Limb (tissue), 2 donors: ENCODE data around the gene ARL4D.
"Not testable (repeated sequence)": the region's sequence is repeated elsewhere in the genome, so short reads cannot be mapped to it uniquely, and the experiment has no call there.

Experiments
- DNase-seq, 2 donors: peaks; one replicate each; pipeline ENCODE4 v3.0.0-alpha.2; 2016; ENCODE audit errors: extremely low spot score in 2 of 2

The ARL4D gene

GRCh38 chr17:43398724-43399595 is at the start of gene ARL4D:
TSS of gene ARL4D (plus strand) at chr17:43398993. CDS start at chr17:43399733, 740 bp downstream.
- DNase-seq = peak; percentile 86 to 91

- DNase-seq = no peak
Measured at GRCh38 chr17:43349142-43349541, 49.7 kb upstream of the ARL4D start.

- DNase-seq = no peak
Measured at GRCh38 chr17:43350888-43351361, 47.9 kb upstream of the ARL4D start.

GRCh38 chr17:43351691-43352090 is 47.1 kb upstream of the ARL4D start:
- no peak for DNase-seq

DNA sequence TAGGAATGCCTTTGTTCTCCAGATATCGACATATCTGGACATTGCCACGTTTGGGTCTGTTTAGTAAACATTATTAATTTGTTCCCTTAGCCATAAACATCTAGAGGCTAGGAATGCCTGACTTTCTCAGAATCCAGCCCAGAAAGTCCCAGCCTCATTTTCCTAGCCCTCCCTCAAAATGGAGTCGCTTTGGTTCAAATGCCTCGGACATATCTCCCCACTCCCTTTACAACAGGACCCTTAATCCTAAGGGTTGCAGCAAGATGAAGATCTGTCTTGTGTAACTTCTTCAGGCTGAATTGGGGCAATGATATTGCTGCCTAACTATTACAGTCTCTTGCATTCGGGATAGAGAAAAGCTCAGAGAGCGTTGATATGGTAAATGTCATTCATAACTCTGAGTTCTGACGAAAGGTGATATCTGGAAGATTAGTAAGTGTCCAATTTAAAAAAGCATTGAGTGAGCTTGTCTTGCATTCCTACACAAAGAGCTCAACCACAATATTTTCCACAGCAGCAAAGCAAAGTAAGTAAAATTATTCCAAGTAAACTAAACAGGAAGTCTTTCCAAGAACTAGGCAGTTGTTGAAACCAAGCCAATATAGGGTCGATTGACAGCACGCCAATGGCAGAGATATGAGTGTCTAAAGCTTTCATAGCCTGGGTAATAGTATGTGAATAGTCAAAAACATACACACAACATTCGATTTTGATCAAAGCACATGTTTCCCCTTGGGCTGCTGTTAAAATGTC is 46.0 kb upstream of the ARL4D start:
- peak in 1 of 2 donors; percentile 13 for DNase-seq

GRCh38 chr17:43353393-43353792 is 45.4 kb upstream of the ARL4D start:
- peak in 1 of 2 donors; percentile 19 for DNase-seq

GRCh38 chr17:43354371-43354770 is 44.4 kb upstream of the ARL4D start:
- DNase-seq = no peak

DNA sequence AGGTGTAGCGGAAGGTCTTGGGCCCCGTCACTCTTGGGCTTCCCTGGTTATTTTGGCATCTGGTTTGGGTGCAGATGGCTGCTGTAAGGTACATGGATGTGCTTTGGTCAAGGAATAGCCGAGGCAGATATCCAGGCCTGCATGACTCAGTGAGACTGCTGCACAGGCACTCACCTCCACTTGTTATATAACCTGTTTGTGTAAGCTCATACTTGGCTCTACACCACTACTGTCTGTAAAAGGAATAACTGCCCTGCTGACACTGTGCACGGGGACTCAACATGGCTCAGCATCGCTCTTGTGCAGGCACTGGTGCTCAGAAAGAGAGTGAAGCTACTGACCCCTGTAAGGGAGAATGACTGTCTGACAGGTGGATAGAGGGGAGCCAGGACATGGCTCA is 42.3 kb upstream of the ARL4D start:
- no peak for DNase-seq

GRCh38 chr17:43356999-43357398 is 41.8 kb upstream of the ARL4D start:
- DNase-seq = peak in 1 of 2 donors; percentile 30

DNA sequence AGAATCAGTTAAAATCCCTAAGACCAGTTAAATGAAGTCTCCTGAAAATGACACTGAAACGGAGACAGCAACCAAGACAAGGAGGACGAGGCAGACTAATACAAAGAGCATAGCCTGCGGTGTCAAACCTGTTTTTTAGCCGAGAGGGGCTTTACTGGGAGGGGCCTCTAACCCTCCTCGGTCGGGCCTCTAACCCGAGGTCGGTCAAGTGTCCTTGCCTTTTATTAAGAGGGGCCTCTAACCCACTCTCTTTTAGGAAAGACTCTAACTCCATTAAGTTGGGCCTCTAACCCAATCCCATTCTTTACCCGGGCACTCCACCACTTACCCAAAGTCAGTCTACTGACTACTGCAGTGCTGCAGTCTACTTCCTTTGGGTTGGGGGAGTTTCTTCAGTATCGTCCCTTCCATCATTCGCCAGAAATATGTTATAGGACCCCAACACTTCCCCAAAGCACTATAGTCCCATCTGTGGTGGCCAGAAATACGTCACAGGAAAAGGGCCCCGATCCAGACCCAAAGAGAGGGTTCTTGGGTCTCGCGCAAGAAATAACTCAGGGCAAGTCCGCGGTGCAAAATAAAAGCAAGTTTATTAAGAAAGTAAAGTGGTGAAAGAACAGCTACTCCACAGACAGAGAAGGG is 39.2 kb upstream of the ARL4D start:
- DNase-seq = no peak

DNA sequence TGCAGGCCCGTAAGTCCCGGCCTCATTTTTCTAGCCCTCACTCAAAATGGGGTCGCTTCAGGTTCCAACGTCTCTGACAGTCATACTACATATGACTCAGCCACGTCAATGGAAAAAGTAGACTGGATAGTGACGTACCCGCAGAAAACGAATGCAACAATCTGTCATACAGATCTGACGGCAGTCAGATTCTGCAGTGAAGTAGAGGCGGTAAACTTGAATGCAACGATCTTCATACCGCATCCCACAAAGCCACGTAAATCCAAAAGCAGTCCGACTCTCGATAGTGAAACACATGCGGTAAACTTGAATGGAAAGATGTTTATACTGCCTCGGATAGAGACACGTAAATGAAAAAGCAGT is 38.4 kb upstream of the ARL4D start:
- peak in 1 of 2 donors; percentile 57 for DNase-seq

- peak in 1 of 2 donors; percentile 91 for DNase-seq
Measured at GRCh38 chr17:43360739-43361505, 37.9 kb upstream of the ARL4D start.

DNA sequence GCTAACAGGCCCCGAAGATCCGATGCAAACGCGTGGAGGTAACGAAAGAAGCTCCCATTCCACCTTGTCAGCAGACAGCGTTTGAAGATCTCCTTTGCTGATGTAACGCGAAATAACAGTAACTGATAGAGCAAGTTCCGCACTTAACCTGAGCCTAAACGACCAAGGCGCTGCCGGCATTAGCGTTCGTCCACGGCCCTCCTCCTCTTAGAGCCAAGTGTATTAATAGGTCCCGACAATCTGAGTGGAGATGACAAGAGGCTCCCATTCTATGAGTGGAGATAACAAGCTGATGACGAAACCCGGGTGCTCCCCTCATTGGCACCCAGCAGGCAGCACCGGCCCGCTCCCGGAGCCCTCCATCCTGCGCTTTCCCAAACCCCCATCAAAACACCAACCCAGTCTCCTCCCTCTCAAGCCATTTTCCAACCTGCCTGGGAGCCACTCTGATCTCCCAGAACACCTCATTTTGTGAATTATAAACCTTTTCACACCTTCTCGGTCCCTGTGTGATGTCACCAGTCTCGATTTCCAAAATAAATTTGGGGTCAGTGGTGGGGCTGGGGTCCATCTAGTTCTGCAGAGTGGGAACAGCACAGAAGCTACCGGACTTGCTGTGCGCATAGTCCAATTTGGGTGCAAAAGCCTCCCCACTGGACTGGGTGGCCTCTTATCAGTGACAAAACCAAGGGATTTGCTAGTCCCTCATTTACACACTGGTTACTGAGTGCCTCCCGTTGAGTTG is 35.4 kb upstream of the ARL4D start:
- DNase-seq = no peak

DNA sequence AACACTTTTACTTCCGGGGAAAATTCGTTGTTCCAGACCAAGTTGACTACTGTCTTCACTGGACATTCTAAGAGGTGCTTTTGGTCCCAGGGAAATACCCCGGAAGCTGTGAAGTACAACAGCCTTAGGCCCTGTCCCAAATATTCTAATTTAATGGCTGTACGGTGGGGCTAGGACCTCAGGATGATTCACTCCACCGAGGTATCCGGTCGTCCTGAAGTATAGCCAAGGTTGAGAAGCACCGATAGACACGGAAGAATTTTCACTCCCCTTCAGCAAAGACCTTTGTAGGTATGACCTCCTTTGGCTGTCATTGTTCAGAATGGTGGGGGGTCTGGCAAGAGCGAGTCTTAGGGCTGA is 34.9 kb upstream of the ARL4D start:
- DNase-seq = no peak

- DNase-seq = no peak
Measured at GRCh38 chr17:43365356-43365755, 33.4 kb upstream of the ARL4D start.

GRCh38 chr17:43365921-43366320 is 32.9 kb upstream of the ARL4D start:
- DNase-seq = not testable (repeated sequence)

DNA sequence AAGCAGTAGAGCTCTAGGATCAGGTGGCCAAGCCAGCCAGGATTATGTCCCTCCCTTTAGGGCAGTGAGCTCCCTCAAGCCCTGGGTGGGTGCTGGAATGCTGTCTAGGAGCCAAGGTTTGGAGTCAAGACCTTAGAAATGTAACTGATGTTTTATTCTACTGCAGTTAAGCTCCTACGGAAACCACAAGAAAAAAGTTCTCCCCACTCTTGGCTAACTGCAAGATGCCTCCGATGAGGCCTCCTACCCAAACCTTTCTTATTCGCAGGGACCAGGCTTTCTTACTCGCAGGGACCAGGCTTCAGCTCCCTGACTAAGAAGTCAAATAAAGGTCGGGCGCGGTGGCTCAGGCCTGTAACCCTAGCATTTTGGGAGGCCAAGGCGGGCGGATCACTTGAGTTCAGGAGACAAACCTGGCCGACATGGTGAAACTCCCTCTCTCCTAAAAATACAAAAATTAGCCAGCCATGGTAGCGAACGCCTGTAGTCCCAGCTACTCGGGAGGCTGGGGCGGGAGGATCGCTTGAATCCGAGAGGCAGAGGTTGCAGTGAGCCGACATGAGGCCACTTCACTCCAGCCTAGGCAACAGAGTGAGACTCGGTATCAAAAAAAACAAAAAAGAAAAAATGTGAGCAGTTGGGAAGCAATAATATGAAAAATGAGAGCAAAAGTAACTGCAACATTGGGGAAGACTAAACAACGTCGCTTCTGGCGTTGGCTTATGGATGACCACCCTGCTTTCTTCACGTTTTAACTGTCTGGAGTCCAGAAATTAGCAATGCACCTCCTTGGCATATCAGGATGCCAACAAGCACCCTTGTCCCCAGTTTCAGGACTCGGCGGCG is 31.7 kb upstream of the ARL4D start:
- peak in 1 of 2 donors; percentile 41 for DNase-seq

DNA sequence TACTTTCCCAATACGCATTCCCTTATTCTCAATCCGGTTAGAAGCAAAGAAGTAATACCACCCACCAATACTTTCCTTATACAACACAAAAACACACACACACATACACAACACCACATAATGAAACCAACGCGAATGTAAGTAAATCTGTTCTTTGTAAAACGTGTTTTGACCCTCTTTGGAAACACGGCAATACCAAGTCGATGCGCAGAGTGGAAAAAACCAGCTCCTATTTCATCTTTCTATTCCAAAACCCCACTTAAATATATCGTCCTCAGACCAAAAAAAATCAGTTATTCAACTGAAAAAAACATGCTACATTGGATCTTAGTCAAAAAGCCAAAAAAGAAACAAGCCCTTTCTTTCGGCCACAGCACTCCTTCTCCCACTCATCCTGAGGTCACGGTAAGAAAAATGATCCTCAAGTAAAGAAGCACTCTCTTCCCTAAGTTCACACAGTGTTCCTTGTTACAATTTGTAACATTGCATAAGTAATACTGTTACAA is 31.0 kb upstream of the ARL4D start:
- peak in 1 of 2 donors; percentile 93 for DNase-seq

DNA sequence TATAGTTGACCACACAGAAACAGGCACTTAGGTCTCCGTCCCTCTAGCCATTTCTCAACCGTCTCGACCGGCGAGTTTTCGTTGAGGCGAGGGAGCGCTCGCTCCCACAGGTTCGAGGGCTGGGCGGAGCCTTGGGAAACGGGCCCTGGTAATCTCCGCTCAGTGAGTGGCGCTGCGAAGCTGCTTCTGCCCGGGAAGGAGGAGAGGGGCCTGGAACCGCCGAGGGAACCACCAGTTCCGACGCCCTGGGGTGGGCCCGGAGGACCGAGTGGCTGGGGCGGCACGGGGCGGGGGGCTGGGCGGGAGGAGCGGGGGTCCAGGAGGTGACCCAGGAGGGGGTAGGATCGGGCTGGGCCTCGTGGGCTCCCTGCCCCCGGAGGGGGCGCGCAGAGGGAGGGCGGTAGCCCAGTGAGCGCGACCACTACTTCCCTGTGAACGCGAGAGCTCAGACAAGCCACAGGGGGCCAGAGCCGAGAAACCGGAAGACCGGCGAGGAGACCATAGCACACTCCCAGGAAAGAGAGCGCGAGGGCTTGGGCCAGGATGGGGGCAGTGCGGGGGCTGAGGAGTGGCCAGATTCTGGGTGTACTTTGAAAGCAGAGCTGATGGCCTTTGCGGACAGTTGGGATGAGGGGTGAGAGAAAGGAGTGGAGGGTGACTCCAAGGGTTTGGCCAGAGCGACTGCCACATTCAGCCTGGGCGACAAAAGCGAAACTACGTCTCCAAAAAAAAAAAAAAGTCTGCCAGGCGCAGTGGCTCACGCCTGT is 29.9 kb upstream of the ARL4D start:
- peak; percentile 86 to 88 for DNase-seq
